Kidney tubule cell (primary cell): ENCODE data around the gene SEMA6D.
"Not testable (repeated sequence)": the region's sequence is repeated elsewhere in the genome, so short reads cannot be mapped to it uniquely, and the experiment has no call there.

Source experiments
- DNase-seq: peaks from one replicate; pipeline ENCODE4 v3.0.0-alpha.2; 2018; ENCODE audit warnings: low spot score

The SEMA6D gene

GRCh38 chr15:47716516-47716915, 789 bp upstream of the SEMA6D start:
- DNase-seq: no peak

DNA sequence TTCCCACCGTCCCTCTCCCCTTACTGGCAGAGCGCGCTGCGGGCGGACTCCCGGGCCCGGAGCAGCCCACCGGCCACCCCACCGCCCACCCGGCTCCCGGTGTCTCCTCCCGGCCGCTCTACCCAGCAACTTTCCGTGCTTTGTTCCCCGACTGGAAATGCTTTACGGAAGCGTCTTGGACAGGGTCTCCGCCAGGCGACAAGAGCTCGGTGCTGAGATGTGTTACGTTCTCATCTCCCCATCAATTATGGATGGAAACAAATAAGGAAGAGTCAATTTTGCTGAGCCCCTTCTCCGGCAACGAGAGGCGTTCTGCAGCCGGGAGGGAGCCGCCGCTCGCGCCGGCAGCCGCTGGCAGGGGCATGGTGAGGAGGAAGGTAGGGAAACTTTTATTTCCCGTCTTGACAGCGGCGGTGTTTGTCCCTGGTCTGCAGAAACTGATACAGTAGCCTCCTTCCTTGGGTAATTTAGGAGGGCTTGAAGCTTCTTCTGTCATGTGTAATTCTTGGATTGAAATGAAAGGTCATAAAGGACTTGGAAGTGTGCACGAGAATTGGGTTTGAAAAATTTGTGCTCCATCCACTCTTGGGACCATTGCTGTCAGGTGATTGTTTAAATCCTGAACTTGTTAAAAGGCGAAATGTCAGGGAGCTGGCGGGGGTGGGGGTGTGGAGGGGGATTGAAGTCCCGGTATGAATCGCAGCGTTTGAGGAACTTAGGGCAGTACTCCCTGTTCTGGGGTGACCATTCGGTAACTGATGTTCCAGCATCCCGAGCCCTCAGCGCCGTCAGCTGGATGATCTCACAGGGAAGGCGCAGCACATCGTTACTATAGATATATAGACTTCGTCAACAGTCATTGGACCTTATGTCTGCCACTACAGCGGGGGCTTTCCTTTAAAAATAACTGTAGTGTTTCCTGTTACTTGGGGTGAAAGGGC, 1.5 kb downstream of the SEMA6D start:
- DNase-seq: peak; percentile 30

DNA sequence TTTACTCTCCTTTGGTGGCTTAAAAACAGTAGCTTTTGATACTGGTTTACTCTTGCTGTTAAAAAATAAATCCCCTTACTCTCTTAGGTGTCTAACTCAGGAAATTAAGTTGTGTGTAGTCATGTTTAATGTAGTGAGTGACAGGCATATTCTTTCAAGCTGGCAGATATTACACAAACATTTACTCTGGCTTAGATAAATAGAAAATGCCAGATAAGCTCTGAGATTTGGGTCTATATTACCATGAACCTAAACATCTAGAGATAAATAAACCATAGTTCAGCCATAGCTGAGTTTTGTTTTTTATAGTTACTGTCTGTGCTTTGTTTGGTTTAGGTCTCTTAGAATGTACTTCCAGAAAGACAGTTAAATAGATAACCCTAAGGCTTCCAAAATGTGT, 2.4 kb downstream of the SEMA6D start:
- no peak for DNase-seq

DNA sequence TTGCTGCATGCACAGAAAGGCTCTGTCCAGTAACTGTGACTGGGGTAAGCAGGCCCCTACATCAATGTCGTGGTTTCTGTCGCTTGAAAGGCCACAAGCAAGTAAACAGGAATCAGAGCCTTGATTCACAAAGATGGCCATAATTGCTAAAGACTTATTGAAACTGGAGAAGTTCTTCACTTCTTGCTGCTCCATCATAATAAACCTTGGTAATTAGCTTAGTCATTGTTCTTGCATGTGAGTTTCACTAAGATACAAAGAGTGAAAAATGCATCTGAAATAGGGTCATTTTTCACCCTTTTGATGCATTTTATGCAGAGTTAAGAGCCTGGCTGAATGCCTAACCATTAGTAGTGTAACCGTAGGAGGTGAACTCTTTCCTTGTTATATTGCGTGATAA, 3.2 kb downstream of the SEMA6D start:
- no peak for DNase-seq

DNA sequence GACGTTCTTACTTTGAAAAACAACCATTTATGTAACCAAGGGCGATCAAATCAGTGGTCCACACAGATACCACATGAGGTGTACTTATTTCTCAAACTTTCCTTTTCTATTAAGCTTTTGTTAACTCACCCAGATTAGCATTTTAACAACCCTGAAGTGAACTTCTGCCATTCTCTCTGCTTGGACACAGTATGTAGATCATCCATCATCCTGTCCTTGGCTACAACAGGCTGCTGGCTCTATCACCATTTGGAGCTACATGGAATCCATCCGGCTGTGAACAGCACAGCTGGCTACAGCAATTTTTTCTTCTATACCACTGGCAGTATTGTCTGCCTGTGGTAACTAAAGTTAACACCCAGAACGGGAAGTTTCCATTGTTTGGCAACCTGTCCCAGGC, 4.4 kb downstream of the SEMA6D start:
- no peak for DNase-seq

DNA sequence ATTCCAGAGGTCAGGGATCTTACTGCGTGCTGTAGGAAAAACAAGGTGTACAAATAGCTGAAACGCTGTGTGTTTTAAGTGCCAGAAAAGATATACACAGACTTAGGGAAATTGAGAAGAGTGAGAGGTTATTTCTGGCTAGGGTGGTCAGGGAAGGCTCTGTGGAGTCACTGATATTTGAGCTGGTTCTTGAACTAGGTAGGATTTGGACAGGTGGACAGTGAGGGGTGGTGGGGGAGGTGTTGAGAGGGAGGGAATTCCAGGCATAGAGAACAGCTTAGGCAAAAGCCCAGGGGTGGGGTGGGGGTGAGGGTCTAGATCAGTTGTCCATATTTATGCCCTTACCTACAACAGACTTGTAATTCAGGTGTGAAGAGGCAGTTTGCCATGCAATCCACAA, 7.0 kb downstream of the SEMA6D start:
- no peak for DNase-seq

DNA sequence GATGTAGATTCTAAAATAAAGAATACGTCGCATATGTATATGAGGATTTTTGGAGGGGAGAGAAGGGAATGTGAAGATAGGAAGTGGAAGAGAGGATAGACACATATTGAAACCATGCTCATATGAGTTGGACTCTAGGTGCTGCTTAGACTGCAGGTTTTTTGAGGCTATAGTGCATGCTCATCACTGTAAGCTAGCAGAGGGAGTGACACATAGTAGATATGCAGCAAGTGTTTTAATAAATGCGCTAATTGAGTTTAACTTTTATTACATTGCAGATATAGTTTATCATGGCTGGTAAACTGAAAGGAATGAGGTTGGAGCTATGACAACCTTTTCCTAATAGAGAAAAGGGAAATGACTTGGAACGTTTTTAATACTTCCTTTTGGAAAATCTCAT, 7.7 kb downstream of the SEMA6D start:
- DNase-seq: no peak

DNA sequence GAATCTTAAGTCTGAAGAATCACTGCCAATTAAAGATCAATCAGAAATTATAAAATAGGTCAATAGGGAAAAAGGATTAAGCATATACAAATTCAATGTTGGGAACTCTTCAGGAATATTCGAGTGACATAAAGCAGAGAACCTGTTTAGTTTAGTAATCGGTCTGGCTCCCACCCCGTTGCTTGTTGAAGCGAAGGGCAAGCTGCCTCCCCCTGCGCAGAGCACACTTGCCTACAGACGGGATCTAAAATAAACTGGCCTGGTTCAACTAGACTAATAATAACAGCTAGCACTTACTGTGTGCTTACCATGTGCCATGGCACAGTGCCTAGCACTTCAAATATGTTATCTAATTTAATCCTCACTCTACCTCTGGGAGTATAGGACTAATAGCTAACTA, 8.6 kb downstream of the SEMA6D start:
- DNase-seq: no peak

DNA sequence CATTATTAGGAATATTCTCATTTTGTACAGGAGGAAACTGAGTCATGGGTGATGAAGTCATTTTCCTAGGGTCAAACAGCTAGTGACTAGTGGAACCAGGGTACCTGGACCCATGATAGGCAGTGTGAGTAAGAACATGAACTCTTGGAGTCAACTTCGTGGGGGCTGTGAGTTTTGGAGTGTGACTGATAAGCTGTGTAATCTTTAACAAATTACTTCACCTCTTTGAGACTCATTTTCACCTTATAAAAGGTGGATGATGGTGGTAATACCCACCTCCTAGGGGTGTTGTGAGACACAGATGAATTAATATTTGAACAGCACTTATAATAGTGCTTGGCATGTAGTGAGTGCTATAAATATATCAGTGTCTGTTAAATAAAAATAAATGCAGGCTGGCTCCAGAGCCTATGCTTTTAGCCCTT, 9.1 kb downstream of the SEMA6D start:
- DNase-seq: peak; percentile 95

DNA sequence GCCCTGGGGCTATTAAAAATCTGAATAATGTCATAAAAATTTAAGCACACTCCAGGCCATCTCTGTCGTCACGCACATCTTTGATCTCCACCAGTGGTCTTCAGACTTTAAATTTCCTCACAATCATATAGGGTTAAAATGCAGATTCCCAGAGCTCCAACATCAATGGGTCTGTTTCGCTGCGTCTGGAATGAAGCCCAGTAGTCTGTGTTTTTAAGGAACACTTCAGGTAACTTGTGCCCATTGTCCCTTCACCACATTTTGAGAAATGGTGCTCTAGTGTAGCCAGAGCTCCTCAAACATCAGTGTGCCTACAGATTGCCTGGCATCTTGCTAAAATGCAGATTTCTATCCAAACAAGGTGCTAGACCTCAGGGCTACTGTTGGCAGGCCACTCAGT, 9.8 kb downstream of the SEMA6D start:
- no peak for DNase-seq

DNA sequence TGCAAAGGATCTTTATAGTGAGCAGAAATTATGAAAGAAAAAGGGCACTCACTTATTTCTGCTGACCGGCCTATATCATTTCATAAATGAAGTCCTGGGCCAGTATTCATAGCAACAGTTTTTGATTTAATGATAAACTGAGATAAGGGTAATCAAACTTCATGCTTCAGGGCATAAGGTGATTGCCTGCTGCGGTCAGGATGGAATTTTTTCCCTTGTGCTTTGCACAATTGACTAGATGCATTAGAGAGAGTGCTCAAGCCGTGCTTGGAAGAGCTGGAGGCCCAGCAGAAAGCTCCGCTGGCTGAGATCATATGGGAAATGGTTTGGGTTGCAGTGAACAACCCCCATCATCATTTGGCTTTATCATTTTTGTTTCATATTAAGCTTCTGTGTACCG, 10.4 kb downstream of the SEMA6D start:
- DNase-seq: peak; percentile 63

DNA sequence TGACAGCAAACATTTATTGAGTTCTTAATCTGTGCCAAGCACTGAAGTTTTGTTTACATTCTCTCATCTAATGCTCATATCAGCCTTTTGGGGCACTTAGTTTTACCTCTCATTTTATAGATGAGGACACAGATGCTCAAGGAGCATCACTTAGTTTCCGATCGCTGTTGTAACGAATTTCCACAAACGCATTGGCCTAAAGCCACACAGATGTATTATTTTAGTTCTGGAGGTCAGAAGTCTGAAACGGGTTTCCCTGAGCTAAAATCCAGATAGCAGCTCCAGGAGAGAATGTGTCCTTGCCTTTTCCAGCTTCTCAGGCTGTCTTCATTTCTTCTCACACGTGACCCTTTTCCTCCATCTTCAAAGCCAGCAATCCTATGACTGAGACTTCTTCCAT, 11.1 kb downstream of the SEMA6D start:
- no peak for DNase-seq

- no peak for DNase-seq
Observed at GRCh38 chr15:47728886-47729285, 11.6 kb downstream of the SEMA6D start.

DNA sequence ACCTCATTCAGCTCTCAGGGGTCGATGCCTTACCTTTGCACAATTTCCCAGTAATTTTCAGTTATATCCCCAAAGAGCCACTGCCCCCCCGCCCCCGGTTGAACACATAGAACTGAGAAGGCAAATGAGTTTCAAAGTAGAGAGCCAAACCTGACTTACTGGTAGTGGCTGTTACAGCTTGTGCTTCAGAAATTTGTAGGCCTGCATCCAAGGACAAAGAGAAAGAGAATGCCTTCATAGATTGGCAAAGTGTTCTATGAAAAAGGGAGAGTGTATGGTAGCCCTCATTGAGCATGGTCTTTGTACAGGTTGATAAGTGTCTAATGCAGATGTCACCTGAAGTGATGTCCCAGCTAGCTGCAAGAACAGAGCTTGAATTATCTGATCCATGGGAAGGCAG, 13.9 kb downstream of the SEMA6D start:
- DNase-seq: no peak

- DNase-seq: no peak
Observed at GRCh38 chr15:47732248-47732647, 14.9 kb downstream of the SEMA6D start.

DNA sequence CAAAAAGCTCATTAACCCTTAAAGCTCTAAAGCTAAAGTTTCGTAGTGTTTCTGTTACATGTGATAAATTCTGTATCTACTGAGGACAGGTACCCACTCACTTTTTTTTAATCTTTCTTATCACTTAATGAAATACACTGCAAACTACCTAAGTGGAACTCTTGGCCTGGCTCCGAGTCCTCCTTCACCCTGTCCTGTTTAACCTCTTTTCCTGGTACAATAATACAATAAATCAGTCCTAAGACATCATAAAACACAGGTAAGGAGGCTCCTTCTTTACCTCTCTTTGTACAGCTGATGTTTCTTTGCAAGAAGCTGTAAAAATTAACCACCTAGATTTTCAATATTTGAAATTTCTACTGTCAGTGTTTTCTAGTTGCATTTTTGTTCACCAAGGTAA, 15.8 kb downstream of the SEMA6D start:
- DNase-seq: no peak

GRCh38 chr15:47736143-47736786, 19.0 kb downstream of the SEMA6D start:
- no peak for DNase-seq

- no peak for DNase-seq
Observed at GRCh38 chr15:47737477-47737876, 20.2 kb downstream of the SEMA6D start.

GRCh38 chr15:47738144-47738825, 21.0 kb downstream of the SEMA6D start:
- DNase-seq: not testable (repeated sequence)

- no peak for DNase-seq
Observed at GRCh38 chr15:47741082-47741481, 23.8 kb downstream of the SEMA6D start.

DNA sequence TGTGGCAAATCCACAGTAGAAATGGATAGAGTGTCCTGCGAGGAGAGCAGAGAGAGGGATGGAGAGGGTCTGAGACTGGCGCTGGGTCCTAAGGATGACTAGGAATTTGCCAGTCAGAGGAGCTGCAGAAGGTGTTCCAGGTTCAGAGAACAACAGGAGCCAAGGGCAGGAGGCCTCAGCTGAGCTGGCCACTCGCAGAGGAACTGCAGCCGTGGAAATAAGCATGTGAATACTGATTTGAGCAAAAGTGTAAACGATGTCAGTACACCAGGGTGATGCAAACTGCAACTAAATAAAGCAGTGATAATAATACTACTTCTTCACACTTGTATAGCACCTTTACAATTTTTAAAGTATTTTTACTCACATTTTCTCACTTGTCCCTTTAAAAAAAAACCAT, 24.6 kb downstream of the SEMA6D start:
- DNase-seq: no peak

DNA sequence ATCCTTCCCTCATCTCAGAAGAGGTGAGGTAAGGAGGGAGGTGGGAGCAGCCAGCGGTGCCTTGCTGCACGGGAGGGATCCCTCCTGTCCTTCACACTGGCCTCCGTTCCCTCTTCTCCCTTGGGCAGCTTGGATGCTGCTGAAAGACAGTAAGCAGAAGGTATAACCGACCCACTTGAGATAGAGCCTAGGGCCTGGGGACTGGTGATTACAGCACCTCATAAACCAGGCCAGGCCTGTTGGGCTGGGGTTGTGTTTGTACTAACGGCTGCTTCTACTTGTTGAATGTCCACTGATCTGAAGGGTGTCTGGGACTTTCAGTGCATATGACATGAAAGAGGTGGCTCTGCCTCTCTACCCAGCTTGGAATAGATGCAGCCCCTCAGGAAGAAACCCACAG, 25.0 kb downstream of the SEMA6D start:
- no peak for DNase-seq

GRCh38 chr15:47742742-47743141, 25.4 kb downstream of the SEMA6D start:
- DNase-seq: no peak
